WTC11 (cell line): ENCODE measurements around the gene ATP6V0B. TPM values are rescaled to one million over a fixed set of nuclear protein-coding genes. Genes with fewer than 3 reads are reported as not detected.

Experiments used
- ATAC-seq: fragments of 200-7000 bp; cut with Tn5 transposase; 2 replicates; pipeline ENCODE4 v1.10.0; 2021; ENCODE audit warnings: mild to moderate bottlenecking, moderate library complexity
- CTCF ChIA-PET: fragments of 300-600 bp; sonication (Branson Sonifier 250); formaldehyde crosslinking; loops from one replicate; lab custom pipeline; 2021; ENCODE audit warnings: antibody characterized with exemption; lab: Charles Lee
- POLR2A ChIA-PET: fragments of 350-600 bp; sonication (Branson Sonifier 250); formaldehyde crosslinking; loops from one replicate; lab custom pipeline; 2021; ENCODE audit warnings: antibody characterized with exemption; lab: Charles Lee
- DNase-seq: peaks from one replicate; pipeline ENCODE4 v3.0.0; 2021; ENCODE audit warnings: low spot score
- H3K27ac Mint-ChIP-seq: 2 replicates; pipeline ENCODE4 v1.8.0; 2021; ENCODE audit warnings: mixed read lengths
- H3K27me3 Mint-ChIP-seq: 2 replicates; pipeline ENCODE4 v1.8.0; 2021; ENCODE audit warnings: low read depth, mild to moderate bottlenecking, moderate library complexity, mixed read lengths
- H3K36me3 Mint-ChIP-seq: 2 replicates; pipeline ENCODE4 v1.8.0; 2021; ENCODE audit warnings: mixed read lengths
- H3K4me1 Mint-ChIP-seq: 2 replicates; pipeline ENCODE4 v1.8.0; 2022; ENCODE audit warnings: mixed read lengths
- H3K4me3 Mint-ChIP-seq: 2 replicates; pipeline ENCODE4 v1.8.0; 2021; ENCODE audit warnings: mild to moderate bottlenecking, moderate library complexity, mixed read lengths
- H3K9me3 Mint-ChIP-seq: 2 replicates; pipeline ENCODE4 v1.8.0; 2021; ENCODE audit warnings: mixed read lengths
- GRHL2 ChIP-seq: fragments of 250-450 bp; sonication (Bioruptor Pico); IDR thresholded peaks from 2 replicates; pipeline ENCODE4 v1.8.0; 2022; ENCODE audit warnings: mild to moderate bottlenecking, moderate library complexity; ENCODE audit not compliant: insufficient replicate concordance, severe bottlenecking
- IRF2 ChIP-seq: sonication (generic); formaldehyde crosslinking; IDR thresholded peaks from 2 replicates; pipeline ENCODE4 v1.8.0; 2022; ENCODE audit warnings: low read depth, missing genetic modification reagents, borderline replicate concordance
- NR3C1 ChIP-seq: sonication (generic); formaldehyde crosslinking; conservative IDR thresholded peaks from 2 replicates; pipeline ENCODE4 v1.8.1; 2023; ENCODE audit warnings: low read depth, mild to moderate bottlenecking, missing genetic modification reagents
- OVOL2 ChIP-seq: fragments of 250-450 bp; sonication (Bioruptor Pico); IDR thresholded peaks from 2 replicates; pipeline ENCODE4 v1.9.0; 2021; ENCODE audit warnings: mild to moderate bottlenecking, borderline replicate concordance
- SOX15 ChIP-seq: fragments of 250-450 bp; sonication (Bioruptor Pico); IDR thresholded peaks from 2 replicates; pipeline ENCODE4 v1.9.0; 2021; ENCODE audit warnings: mild to moderate bottlenecking
- SP1 ChIP-seq: sonication (generic); formaldehyde crosslinking; conservative IDR thresholded peaks from 2 replicates; pipeline ENCODE4 v1.8.1; 2022; ENCODE audit warnings: missing genetic modification reagents
- ZNF138 ChIP-seq: sonication (generic); formaldehyde crosslinking; conservative IDR thresholded peaks from 2 replicates; pipeline ENCODE4 v1.8.1; 2022; ENCODE audit warnings: mild to moderate bottlenecking, moderate library complexity, missing genetic modification reagents
- ZNF232 ChIP-seq: sonication (generic); formaldehyde crosslinking; IDR thresholded peaks from 2 replicates; pipeline ENCODE4 v1.8.0; 2022; ENCODE audit warnings: mild to moderate bottlenecking, missing genetic modification reagents
- ZNF416 ChIP-seq: fragments of 250-450 bp; sonication (Bioruptor Pico); IDR thresholded peaks from 2 replicates; pipeline ENCODE4 v1.9.0; 2021; ENCODE audit warnings: mild to moderate bottlenecking, inconsistent platforms
- ZNF671 ChIP-seq: fragments of 250-450 bp; sonication (Bioruptor Pico); IDR thresholded peaks from 2 replicates; pipeline ENCODE4 v1.8.0; 2021; ENCODE audit warnings: mild to moderate bottlenecking
- total RNA-seq: library from RNA; stranded (reverse); gene quantifications from 3 replicates; pipeline ENCODE4 v1.2.3, GENCODE V29; 2021
- TF ChIP-seq, protein P1 (sequence below): sonication (generic); formaldehyde crosslinking; IDR thresholded peaks from 2 replicates; pipeline ENCODE4 v1.8.1; 2022; ENCODE audit warnings: missing genetic modification reagents, borderline replicate concordance
- TF ChIP-seq, protein P2 (sequence below): fragments of 200-600 bp; IDR thresholded peaks from 2 replicates; pipeline ENCODE4 v1.8.0; 2022; ENCODE audit warnings: antibody characterized with exemption
- TF ChIP-seq, protein P3 (sequence below): sonication (generic); formaldehyde crosslinking; IDR thresholded peaks from 2 replicates; pipeline ENCODE4 v1.8.1; 2022; ENCODE audit warnings: low read depth, mild to moderate bottlenecking, moderate library complexity, missing genetic modification reagents, borderline replicate concordance
- TF ChIP-seq, protein P4 (sequence below): sonication (generic); formaldehyde crosslinking; IDR thresholded peaks from 2 replicates; pipeline ENCODE4 v1.8.0; 2023; ENCODE audit warnings: missing genetic modification reagents
- TF ChIP-seq, protein P5 (sequence below): sonication (generic); formaldehyde crosslinking; IDR thresholded peaks from 2 replicates; pipeline ENCODE4 v1.8.0; 2022; ENCODE audit warnings: mild to moderate bottlenecking, missing genetic modification reagents
- TF ChIP-seq, protein P6 (sequence below): sonication (generic); formaldehyde crosslinking; IDR thresholded peaks from 2 replicates; pipeline ENCODE4 v1.8.1; 2023; ENCODE audit warnings: mild to moderate bottlenecking, moderate library complexity, missing genetic modification reagents
- TF ChIP-seq, protein P7 (sequence below): sonication (generic); formaldehyde crosslinking; IDR thresholded peaks from 2 replicates; pipeline ENCODE4 v1.8.0; 2023; ENCODE audit warnings: mild to moderate bottlenecking, missing genetic modification reagents
- TF ChIP-seq, protein P8 (sequence below): sonication (generic); formaldehyde crosslinking; IDR thresholded peaks from 2 replicates; pipeline ENCODE4 v1.8.1; 2023; ENCODE audit warnings: mild to moderate bottlenecking, missing genetic modification reagents, moderate library complexity

The ATP6V0B gene
- total RNA-seq, 1 experiment from 2014 or later = 110 TPM

DNA sequence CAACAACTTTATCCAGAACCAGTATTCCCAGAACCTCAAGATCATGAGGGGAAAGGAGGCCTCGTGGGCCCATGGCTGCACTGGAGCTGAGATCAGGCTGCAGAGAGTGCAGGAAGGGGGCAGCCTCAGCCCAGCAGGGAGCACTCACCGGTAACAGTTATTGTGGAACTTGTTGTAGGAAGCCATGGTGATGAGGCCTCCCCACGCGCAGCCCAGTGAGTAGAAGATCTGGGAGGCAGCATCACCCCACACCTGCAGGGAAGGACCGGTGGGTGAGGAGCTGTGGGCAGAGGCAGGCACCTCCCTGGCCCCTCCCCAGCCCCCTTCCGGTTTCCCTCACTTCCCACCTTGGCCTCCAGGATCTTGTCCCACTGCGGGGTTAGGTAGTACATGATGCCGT, 27.4 kb downstream of the ATP6V0B start:
- Mint-ChIP-seq H3K4me3 (no peak overlapping the region), H3K4me1 (peaks cover 3% of the 10 kb centered on the region; the same call in 1 of the 2 replicates), H3K9me3 (no peaks in the 10 kb centered on the region), H3K36me3 (peaks cover 9% of the 10 kb centered on the region), H3K27ac (no peak overlapping the region), H3K27me3 (no peaks in the 10 kb centered on the region; the same call in 1 of the 2 replicates)
- POLR2A ChIA-PET = no interaction called here
- no peak for ATAC-seq
- CTCF ChIA-PET = interaction anchor here (2.0 to 7.0 kb wide), 2 partner anchors 9 to 32 kb away, joined by 6 to 132 read pairs; partner anchors contain the start of gene SLC6A9
- TF ChIP-seq OVOL2 = no peak
- TF ChIP-seq, protein P1, sequence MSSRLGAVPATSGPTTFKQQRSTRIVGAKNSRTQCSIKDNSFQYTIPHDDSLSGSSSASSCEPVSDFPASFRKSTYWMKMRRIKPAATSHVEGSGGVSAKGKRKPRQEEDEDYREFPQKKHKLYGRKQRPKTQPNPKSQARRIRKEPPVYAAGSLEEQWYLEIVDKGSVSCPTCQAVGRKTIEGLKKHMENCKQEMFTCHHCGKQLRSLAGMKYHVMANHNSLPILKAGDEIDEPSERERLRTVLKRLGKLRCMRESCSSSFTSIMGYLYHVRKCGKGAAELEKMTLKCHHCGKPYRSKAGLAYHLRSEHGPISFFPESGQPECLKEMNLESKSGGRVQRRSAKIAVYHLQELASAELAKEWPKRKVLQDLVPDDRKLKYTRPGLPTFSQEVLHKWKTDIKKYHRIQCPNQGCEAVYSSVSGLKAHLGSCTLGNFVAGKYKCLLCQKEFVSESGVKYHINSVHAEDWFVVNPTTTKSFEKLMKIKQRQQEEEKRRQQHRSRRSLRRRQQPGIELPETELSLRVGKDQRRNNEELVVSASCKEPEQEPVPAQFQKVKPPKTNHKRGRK (CRISPR knock-in tag) = no peak
- no peak for TF ChIP-seq ZNF416
- no peak for DNase-seq

DNA sequence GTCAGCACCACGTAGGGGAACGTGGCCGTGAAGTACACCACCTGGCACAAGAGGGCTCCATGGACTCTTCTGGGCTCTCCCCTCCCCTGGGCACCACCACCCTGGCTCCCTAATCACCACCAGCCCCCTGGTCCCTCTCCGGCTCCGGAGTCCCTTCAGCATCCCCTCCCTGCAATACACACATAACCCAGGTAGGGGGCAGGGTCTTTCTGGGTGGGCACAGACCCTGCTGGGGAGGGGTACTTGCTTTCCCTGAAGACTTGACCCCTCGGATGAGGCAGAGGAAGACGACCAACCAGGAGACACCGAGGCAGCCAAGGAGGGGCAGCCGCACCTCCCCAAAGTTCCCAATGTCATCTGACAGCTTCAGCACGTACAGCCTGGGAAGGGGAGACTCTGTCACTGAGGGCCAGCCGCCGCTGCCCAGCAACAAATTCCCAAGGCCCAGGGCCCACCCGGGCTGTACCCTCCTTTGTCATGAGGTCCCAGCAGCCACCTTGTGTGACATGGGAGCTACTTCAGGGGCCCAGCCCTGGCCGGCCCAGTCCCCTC, 27.9 kb downstream of the ATP6V0B start:
- POLR2A ChIA-PET = no interaction called here
- H3K27me3 Mint-ChIP-seq = no peaks in the 10 kb centered on the region; the same call in 1 of the 2 replicates
- ATAC-seq (peak; percentile 62), DNase-seq (peak; percentile 40)
- H3K27ac Mint-ChIP-seq = no peak overlapping the region
- H3K9me3 Mint-ChIP-seq = no peaks in the 10 kb centered on the region
- no peak overlapping the region for H3K4me3 Mint-ChIP-seq
- TF ChIP-seq NR3C1 (CRISPR knock-in tag) = no peak
- TF ChIP-seq, protein P2, sequence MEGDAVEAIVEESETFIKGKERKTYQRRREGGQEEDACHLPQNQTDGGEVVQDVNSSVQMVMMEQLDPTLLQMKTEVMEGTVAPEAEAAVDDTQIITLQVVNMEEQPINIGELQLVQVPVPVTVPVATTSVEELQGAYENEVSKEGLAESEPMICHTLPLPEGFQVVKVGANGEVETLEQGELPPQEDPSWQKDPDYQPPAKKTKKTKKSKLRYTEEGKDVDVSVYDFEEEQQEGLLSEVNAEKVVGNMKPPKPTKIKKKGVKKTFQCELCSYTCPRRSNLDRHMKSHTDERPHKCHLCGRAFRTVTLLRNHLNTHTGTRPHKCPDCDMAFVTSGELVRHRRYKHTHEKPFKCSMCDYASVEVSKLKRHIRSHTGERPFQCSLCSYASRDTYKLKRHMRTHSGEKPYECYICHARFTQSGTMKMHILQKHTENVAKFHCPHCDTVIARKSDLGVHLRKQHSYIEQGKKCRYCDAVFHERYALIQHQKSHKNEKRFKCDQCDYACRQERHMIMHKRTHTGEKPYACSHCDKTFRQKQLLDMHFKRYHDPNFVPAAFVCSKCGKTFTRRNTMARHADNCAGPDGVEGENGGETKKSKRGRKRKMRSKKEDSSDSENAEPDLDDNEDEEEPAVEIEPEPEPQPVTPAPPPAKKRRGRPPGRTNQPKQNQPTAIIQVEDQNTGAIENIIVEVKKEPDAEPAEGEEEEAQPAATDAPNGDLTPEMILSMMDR = peak; percentile 62; the same call in 1 of the 2 replicates
- CTCF ChIA-PET = interaction anchor here (1.0 to 7.0 kb wide), 4 partner anchors 9 to 55 kb away, joined by 4 to 132 read pairs (median 28); partner anchors contain the start of gene SLC6A9
- H3K36me3 Mint-ChIP-seq = peaks cover 9% of the 10 kb centered on the region
- H3K4me1 Mint-ChIP-seq = peaks cover under 1% of the 10 kb centered on the region; the same call in 1 of the 2 replicates

DNA sequence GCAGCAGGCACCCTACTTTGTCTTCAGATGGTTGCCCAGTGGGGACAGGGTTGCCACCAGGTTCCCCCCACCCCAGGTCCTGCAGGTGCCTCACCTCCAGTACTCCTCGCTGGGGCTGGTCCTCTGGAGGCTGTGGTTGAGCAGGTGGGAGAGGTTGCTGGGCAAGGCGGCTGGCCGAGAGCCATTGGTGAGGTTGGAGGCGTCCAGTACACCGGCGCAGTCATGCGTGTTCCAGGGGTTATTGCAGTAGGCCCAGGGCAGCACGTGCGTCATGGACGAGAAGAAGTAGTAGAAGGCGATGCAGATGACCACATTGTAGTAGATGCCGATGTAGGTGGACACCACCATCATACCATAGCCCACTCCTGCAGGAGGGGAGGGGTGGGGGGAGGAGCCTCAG, 33.5 kb downstream of the ATP6V0B start:
- DNase-seq = no peak
- no peaks in the 10 kb centered on the region for H3K9me3 Mint-ChIP-seq
- no peaks in the 10 kb centered on the region; the same call in 1 of the 2 replicates for H3K27me3 Mint-ChIP-seq
- ATAC-seq = no peak
- H3K36me3 Mint-ChIP-seq = peaks cover 4% of the 10 kb centered on the region; the same call in 1 of the 2 replicates
- ChIA-PET POLR2A (interaction anchor here (0.6 kb wide), 1 partner anchor 16 kb away, joined by 3 read pairs; no protein-coding TSS in a partner anchor), CTCF (interaction anchor here (0.6 to 7.0 kb wide), 2 partner anchors 11 to 26 kb away, joined by 3 to 132 read pairs; partner anchors contain the start of gene SLC6A9)
- no peak overlapping the region for H3K4me3 Mint-ChIP-seq
- peaks cover 7% of the 10 kb centered on the region for H3K4me1 Mint-ChIP-seq
- H3K27ac Mint-ChIP-seq = no peak overlapping the region
- no peak for TF ChIP-seq ZNF671 (CRISPR knock-in tag)
- TF ChIP-seq, protein P3, sequence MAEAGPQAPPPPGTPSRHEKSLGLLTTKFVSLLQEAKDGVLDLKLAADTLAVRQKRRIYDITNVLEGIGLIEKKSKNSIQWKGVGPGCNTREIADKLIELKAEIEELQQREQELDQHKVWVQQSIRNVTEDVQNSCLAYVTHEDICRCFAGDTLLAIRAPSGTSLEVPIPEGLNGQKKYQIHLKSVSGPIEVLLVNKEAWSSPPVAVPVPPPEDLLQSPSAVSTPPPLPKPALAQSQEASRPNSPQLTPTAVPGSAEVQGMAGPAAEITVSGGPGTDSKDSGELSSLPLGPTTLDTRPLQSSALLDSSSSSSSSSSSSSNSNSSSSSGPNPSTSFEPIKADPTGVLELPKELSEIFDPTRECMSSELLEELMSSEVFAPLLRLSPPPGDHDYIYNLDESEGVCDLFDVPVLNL (CRISPR knock-in tag) = no peak
- no peak for TF ChIP-seq SP1
- TF ChIP-seq ZNF232 (CRISPR knock-in tag) = no peak
- TF ChIP-seq, protein P4, sequence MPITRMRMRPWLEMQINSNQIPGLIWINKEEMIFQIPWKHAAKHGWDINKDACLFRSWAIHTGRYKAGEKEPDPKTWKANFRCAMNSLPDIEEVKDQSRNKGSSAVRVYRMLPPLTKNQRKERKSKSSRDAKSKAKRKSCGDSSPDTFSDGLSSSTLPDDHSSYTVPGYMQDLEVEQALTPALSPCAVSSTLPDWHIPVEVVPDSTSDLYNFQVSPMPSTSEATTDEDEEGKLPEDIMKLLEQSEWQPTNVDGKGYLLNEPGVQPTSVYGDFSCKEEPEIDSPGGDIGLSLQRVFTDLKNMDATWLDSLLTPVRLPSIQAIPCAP (CRISPR knock-in tag) = no peak
- TF ChIP-seq, protein P5, sequence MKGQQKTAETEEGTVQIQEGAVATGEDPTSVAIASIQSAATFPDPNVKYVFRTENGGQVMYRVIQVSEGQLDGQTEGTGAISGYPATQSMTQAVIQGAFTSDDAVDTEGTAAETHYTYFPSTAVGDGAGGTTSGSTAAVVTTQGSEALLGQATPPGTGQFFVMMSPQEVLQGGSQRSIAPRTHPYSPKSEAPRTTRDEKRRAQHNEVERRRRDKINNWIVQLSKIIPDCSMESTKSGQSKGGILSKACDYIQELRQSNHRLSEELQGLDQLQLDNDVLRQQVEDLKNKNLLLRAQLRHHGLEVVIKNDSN (CRISPR knock-in tag) = no peak
- no peak for TF ChIP-seq IRF2 (CRISPR knock-in tag)
- TF ChIP-seq, protein P6, sequence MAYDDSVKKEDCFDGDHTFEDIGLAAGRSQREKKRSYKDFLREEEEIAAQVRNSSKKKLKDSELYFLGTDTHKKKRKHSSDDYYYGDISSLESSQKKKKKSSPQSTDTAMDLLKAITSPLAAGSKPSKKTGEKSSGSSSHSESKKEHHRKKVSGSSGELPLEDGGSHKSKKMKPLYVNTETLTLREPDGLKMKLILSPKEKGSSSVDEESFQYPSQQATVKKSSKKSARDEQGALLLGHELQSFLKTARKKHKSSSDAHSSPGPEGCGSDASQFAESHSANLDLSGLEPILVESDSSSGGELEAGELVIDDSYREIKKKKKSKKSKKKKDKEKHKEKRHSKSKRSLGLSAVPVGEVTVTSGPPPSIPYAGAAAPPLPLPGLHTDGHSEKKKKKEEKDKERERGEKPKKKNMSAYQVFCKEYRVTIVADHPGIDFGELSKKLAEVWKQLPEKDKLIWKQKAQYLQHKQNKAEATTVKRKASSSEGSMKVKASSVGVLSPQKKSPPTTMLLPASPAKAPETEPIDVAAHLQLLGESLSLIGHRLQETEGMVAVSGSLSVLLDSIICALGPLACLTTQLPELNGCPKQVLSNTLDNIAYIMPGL (CRISPR knock-in tag) = no peak
- TF ChIP-seq, protein P7, sequence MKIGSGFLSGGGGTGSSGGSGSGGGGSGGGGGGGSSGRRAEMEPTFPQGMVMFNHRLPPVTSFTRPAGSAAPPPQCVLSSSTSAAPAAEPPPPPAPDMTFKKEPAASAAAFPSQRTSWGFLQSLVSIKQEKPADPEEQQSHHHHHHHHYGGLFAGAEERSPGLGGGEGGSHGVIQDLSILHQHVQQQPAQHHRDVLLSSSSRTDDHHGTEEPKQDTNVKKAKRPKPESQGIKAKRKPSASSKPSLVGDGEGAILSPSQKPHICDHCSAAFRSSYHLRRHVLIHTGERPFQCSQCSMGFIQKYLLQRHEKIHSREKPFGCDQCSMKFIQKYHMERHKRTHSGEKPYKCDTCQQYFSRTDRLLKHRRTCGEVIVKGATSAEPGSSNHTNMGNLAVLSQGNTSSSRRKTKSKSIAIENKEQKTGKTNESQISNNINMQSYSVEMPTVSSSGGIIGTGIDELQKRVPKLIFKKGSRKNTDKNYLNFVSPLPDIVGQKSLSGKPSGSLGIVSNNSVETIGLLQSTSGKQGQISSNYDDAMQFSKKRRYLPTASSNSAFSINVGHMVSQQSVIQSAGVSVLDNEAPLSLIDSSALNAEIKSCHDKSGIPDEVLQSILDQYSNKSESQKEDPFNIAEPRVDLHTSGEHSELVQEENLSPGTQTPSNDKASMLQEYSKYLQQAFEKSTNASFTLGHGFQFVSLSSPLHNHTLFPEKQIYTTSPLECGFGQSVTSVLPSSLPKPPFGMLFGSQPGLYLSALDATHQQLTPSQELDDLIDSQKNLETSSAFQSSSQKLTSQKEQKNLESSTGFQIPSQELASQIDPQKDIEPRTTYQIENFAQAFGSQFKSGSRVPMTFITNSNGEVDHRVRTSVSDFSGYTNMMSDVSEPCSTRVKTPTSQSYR (CRISPR knock-in tag) = no peak
- TF ChIP-seq SOX15 (CRISPR knock-in tag) = no peak
- TF ChIP-seq, protein P8, sequence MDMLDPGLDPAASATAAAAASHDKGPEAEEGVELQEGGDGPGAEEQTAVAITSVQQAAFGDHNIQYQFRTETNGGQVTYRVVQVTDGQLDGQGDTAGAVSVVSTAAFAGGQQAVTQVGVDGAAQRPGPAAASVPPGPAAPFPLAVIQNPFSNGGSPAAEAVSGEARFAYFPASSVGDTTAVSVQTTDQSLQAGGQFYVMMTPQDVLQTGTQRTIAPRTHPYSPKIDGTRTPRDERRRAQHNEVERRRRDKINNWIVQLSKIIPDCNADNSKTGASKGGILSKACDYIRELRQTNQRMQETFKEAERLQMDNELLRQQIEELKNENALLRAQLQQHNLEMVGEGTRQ (CRISPR knock-in tag) = no peak
- TF ChIP-seq GRHL2 (CRISPR knock-in tag) = no peak
- no peak for TF ChIP-seq ZNF138 (CRISPR knock-in tag)
